HEK293 (cell line): ENCODE measurements around the gene USP6NL.
"Not testable (repeated sequence)": the region's sequence is repeated elsewhere in the genome, so short reads cannot be mapped to it uniquely, and the experiment has no call there.

Experiments used
- CTCF ChIA-PET: fragments of 350-600 bp; formaldehyde crosslinking; extraction: SDS; loops from one replicate; lab custom pipeline; 2021; ENCODE audit warnings: antibody characterized with exemption; lab: Yijun Ruan, JAX
- POLR2A ChIA-PET: fragments of 300-600 bp; formaldehyde crosslinking; extraction: SDS; loops from one replicate; lab custom pipeline; 2020; ENCODE audit warnings: antibody characterized with exemption, inconsistent platforms; lab: Yijun Ruan, JAX
- H3K27ac ChIP-seq: fragments of 200-500 bp; sonication (Bioruptor generic); 2 replicates; pipeline ENCODE4 v1.5.1; 2014; ENCODE audit warnings: low read depth, low read length, control low read depth, inconsistent platforms; ENCODE audit errors: extremely low read depth
- H3K36me3 ChIP-seq, 2 experiments: fragments of 200-500 bp in 1 of 2; sonication (Bioruptor generic) in 1 of 2; 1 replicate in 1 of 2; 2 replicates in 1 of 2; pipeline ENCODE4 v1.5.1; 2014 to 2017; ENCODE audit warnings: inconsistent platforms in 2 of 2, low read length in 2 of 2; ENCODE audit not compliant: control insufficient read depth in 2 of 2, insufficient read depth in 1 of 2
- H3K4me1 ChIP-seq: fragments of 200-500 bp; sonication (Bioruptor generic); 2 replicates; pipeline ENCODE4 v1.5.1; 2014; ENCODE audit warnings: mild to moderate bottlenecking, low read length, inconsistent platforms; ENCODE audit not compliant: control insufficient read depth, insufficient read depth
- H3K4me3 ChIP-seq: 2 replicates; pipeline ENCODE4 v1.5.1; 2011; ENCODE audit warnings: low read depth, mild to moderate bottlenecking, control low read depth, low read length, moderate library complexity
- H3K9me3 ChIP-seq: fragments of 200-500 bp; sonication (Bioruptor generic); 2 replicates; pipeline ENCODE4 v1.5.1; 2014; ENCODE audit warnings: low read depth, low read length, inconsistent platforms; ENCODE audit not compliant: control insufficient read depth, insufficient read depth
- FEZF1 ChIP-seq: fragments of 450-650 bp; formaldehyde crosslinking; IDR thresholded peaks from 2 replicates; pipeline ENCODE4 v1.5.1; 2016; ENCODE audit warnings: missing biosample characterization, missing genetic modification characterization
- HIC1 ChIP-seq: fragments of 450-650 bp; formaldehyde crosslinking; IDR thresholded peaks from 2 replicates; pipeline ENCODE4 v1.5.1; 2016; ENCODE audit warnings: missing biosample characterization, missing genetic modification characterization
- HOXA7 ChIP-seq: sonication (generic); formaldehyde crosslinking; IDR thresholded peaks from 2 replicates; pipeline ENCODE4 v1.8.1; 2022; ENCODE audit warnings: missing genetic modification reagents, borderline replicate concordance
- INSM2 ChIP-seq: fragments of 450-650 bp; formaldehyde crosslinking; IDR thresholded peaks from 2 replicates; pipeline ENCODE4 v1.5.1; 2016; ENCODE audit warnings: missing biosample characterization, missing genetic modification characterization
- PRDM2 ChIP-seq: fragments of 450-650 bp; formaldehyde crosslinking; IDR thresholded peaks from 2 replicates; pipeline ENCODE4 v1.5.1; 2016; ENCODE audit warnings: missing biosample characterization, missing genetic modification characterization, borderline replicate concordance
- SALL2 ChIP-seq: fragments of 450-650 bp; formaldehyde crosslinking; IDR thresholded peaks from 2 replicates; pipeline ENCODE4 v1.5.0; 2017; ENCODE audit warnings: missing biosample characterization, mild to moderate bottlenecking, missing genetic modification characterization, borderline replicate concordance
- ZNF10 ChIP-seq: fragments of 450-650 bp; formaldehyde crosslinking; IDR thresholded peaks from 2 replicates; pipeline ENCODE4 v1.5.1; 2017; ENCODE audit warnings: missing biosample characterization, missing genetic modification characterization
- ZNF132 ChIP-seq: fragments of 450-650 bp; formaldehyde crosslinking; IDR thresholded peaks from 2 replicates; pipeline ENCODE4 v1.5.1; 2017; ENCODE audit warnings: missing biosample characterization, missing genetic modification characterization, borderline replicate concordance
- ZNF266 ChIP-seq: fragments of 450-650 bp; formaldehyde crosslinking; IDR thresholded peaks from 2 replicates; pipeline ENCODE4 v1.5.1; 2016; ENCODE audit warnings: missing biosample characterization, missing genetic modification characterization, low read depth
- ZNF366 ChIP-seq: fragments of 450-650 bp; formaldehyde crosslinking; conservative IDR thresholded peaks from 2 replicates; pipeline ENCODE4 v1.5.1; 2016; ENCODE audit warnings: missing biosample characterization, missing genetic modification characterization
- ZNF404 ChIP-seq: fragments of 450-650 bp; formaldehyde crosslinking; IDR thresholded peaks from 2 replicates; pipeline ENCODE4 v1.5.1; 2017; ENCODE audit warnings: missing biosample characterization, missing genetic modification characterization
- ZNF549 ChIP-seq: fragments of 450-650 bp; IDR thresholded peaks from 2 replicates; pipeline ENCODE4 v1.5.1; 2018; ENCODE audit warnings: missing biosample characterization, missing genetic modification characterization, mild to moderate bottlenecking, inconsistent platforms, moderate library complexity
- ZNF596 ChIP-seq: fragments of 450-650 bp; IDR thresholded peaks from 2 replicates; pipeline ENCODE4 v1.5.0; 2018; ENCODE audit warnings: missing biosample characterization, mild to moderate bottlenecking, missing genetic modification characterization, moderate library complexity
- ZNF624 ChIP-seq: fragments of 450-650 bp; formaldehyde crosslinking; IDR thresholded peaks from 2 replicates; pipeline ENCODE4 v1.5.1; 2017; ENCODE audit warnings: missing biosample characterization, missing genetic modification characterization
- ZNF639 ChIP-seq: fragments of 450-650 bp; formaldehyde crosslinking; IDR thresholded peaks from 2 replicates; pipeline ENCODE4 v1.5.1; 2016; ENCODE audit warnings: missing biosample characterization, missing genetic modification characterization
- ZNF830 ChIP-seq: fragments of 450-650 bp; IDR thresholded peaks from 2 replicates; pipeline ENCODE4 v1.5.0; 2018; ENCODE audit warnings: missing biosample characterization, missing genetic modification characterization, low read depth, mild to moderate bottlenecking, moderate library complexity
- ZNF837 ChIP-seq: fragments of 450-650 bp; formaldehyde crosslinking; IDR thresholded peaks from 2 replicates; pipeline ENCODE4 v1.5.1; 2016; ENCODE audit warnings: missing biosample characterization, missing genetic modification characterization

The USP6NL gene

GRCh38 chr10:11498399-11498798 is 113.1 kb downstream of the USP6NL start:
- no peaks in the 10 kb centered on the region for H3K9me3 ChIP-seq
- no peak overlapping the region for H3K4me3 ChIP-seq
- CTCF ChIA-PET, result no interaction called here
- no peaks in the 10 kb centered on the region for H3K36me3 ChIP-seq
- POLR2A ChIA-PET, result no interaction called here
- H3K4me1 ChIP-seq, result no peaks in the 10 kb centered on the region
- TF ChIP-seq ZNF639 (tag by site-specific recombination), result no peak
- TF ChIP-seq INSM2 (tag by site-specific recombination), result no peak
- no peak for TF ChIP-seq HOXA7 (CRISPR knock-in tag)
- no peak for TF ChIP-seq ZNF366 (tag by site-specific recombination)
- no peak for TF ChIP-seq PRDM2 (tag by site-specific recombination)
- TF ChIP-seq ZNF10 (tag by site-specific recombination), result no peak
- TF ChIP-seq ZNF549 (tag by site-specific recombination), result no peak
- no peak for TF ChIP-seq ZNF830 (tag by site-specific recombination)
- TF ChIP-seq FEZF1 (tag by site-specific recombination), result no peak
- no peak for TF ChIP-seq ZNF404
- no peak for TF ChIP-seq ZNF837
- TF ChIP-seq SALL2 (tag by site-specific recombination), result no peak
- TF ChIP-seq ZNF596 (tag by site-specific recombination), result no peak
- TF ChIP-seq ZNF624 (tag by site-specific recombination), result no peak
- TF ChIP-seq ZNF266 (tag by site-specific recombination), result no peak
- TF ChIP-seq HIC1 (tag by site-specific recombination), result no peak
- TF ChIP-seq ZNF132 (tag by site-specific recombination), result no peak
- TF ChIP-seq, all 188 proteins: peak for 0
- no peak overlapping the region for H3K27ac ChIP-seq

GRCh38 chr10:11494923-11495322 is 116.5 kb downstream of the USP6NL start:
- POLR2A ChIA-PET, result not testable (repeated sequence)
- CTCF ChIA-PET, result interaction anchor here (0.8 kb wide), 1 partner anchor 45 kb away, joined by 3 read pairs; no protein-coding TSS in a partner anchor

More at GRCh38 chr10:11494923-11495322, 116.5 kb downstream of the USP6NL start:
- H3K9me3 ChIP-seq, H3K27ac ChIP-seq, H3K4me3 ChIP-seq, H3K4me1 ChIP-seq: not testable (repeated sequence)
- H3K36me3 ChIP-seq, result peaks cover 0 to 16% of the 10 kb centered on the region in 2 experiments; a peak in 1 of 3 replicates
